K562 (cell line): ENCODE results near the gene AVPR1A. TPM values are rescaled to one million over a fixed set of nuclear protein-coding genes. Genes with fewer than 3 reads are reported as not detected.
A peak's percentile ranks its signal among the peaks of the same experiment; 100 is the strongest.

Experiments
- ATAC-seq: fragments of 200-7000 bp; cut with Tn5 transposase; 3 replicates; pipeline ENCODE4 v1.9.1; 2020; ENCODE audit warnings: moderate library complexity
- BruUV-seq: library from RNA; stranded (reverse); fragments of 400-500 nt; replicated peaks from 2 replicates; lab custom pipeline; 2021; lab: Mats Ljungman, UMichigan
- CTCF ChIA-PET: fragments of 300-600 bp; formaldehyde crosslinking; extraction: SDS; loops from one replicate; lab custom pipeline; 2021; ENCODE audit warnings: low intra/inter-chr PET ratio; lab: Yijun Ruan, JAX
- POLR2A ChIA-PET: fragments of 300-600, 350-650 bp; sonication (Branson Sonifier 250); formaldehyde crosslinking; extraction: SDS; loops from one replicate; lab custom pipeline; 2021; ENCODE audit warnings: antibody characterized with exemption, inconsistent platforms; lab: Yijun Ruan, JAX
- DNase-seq, 4 experiments: peaks; one replicate each; pipeline versions ENCODE4 v3.0.0 to v3.0.0-alpha.2; 2011 to 2018; ENCODE audit warnings: low spot score in 3 of 4, mixed read lengths in 3 of 4; ENCODE audit errors: extremely low read depth in 1 of 4
- FAIRE-seq: peaks from 2 replicates; lab custom pipeline; 2011; peaks lifted over from hg19 to GRCh38; lab: Jason Lieb, UNC
- H2AFZ ChIP-seq: 2 replicates; pipeline ENCODE4 v1.6.0; 2011; ENCODE audit warnings: low read depth, low read length, control low read depth, inconsistent platforms
- H3K27ac ChIP-seq: fragments of 200-600 bp; 3 replicates; pipeline ENCODE4 v1.8.0; 2011; ENCODE audit warnings: low read depth, mild to moderate bottlenecking, control low read depth, inconsistent platforms, low read length, moderate library complexity, mixed read lengths; ENCODE audit errors: extremely low read depth
- H3K27me3 ChIP-seq, 2 experiments: fragments of 300-600 bp in 1 of 2; 2 replicates in 1 of 2; 3 replicates in 1 of 2; pipeline versions ENCODE4 v1.6.0 to v1.8.0; 2011; ENCODE audit warnings: inconsistent platforms in 2 of 2, low read length in 2 of 2, mild to moderate bottlenecking in 1 of 2, mixed read lengths in 1 of 2, moderate library complexity in 1 of 2; ENCODE audit not compliant: control insufficient read depth in 2 of 2, insufficient read depth in 2 of 2
- H3K36me3 ChIP-seq: fragments of 300-600 bp; 3 replicates; pipeline ENCODE4 v1.8.0; 2011; ENCODE audit warnings: mild to moderate bottlenecking, low read length, inconsistent platforms; ENCODE audit not compliant: control insufficient read depth, insufficient read depth
- H3K4me1 ChIP-seq, 2 experiments: fragments of 200-600 bp in 1 of 2; replicated peaks in 1 of 2; 2 replicates in 1 of 2; 3 replicates in 1 of 2; pipeline versions ENCODE4 v1.5.1 to v1.8.0; 2011; ENCODE audit warnings: inconsistent platforms in 2 of 2, low read length in 2 of 2, mild to moderate bottlenecking in 1 of 2, mixed read lengths in 1 of 2, moderate library complexity in 1 of 2; ENCODE audit not compliant: control insufficient read depth in 2 of 2, insufficient read depth in 2 of 2
- H3K4me2 ChIP-seq: 2 replicates; pipeline ENCODE4 v1.6.1; 2011; ENCODE audit warnings: low read length, control low read depth, inconsistent platforms, mixed read lengths; ENCODE audit not compliant: insufficient read depth
- H3K4me3 ChIP-seq: fragments of 200-600 bp; sonication (generic), shearing (Covaris generic); 2 replicates; pipeline ENCODE4 v1.5.1; 2016; ENCODE audit warnings: control low read depth, inconsistent platforms
- H3K79me2 ChIP-seq: fragments of 200-600 bp; 3 replicates; pipeline ENCODE4 v1.8.0; 2011; ENCODE audit warnings: low read length, inconsistent platforms; ENCODE audit not compliant: control insufficient read depth, insufficient read depth
- H3K9ac ChIP-seq, 2 experiments: 2 replicates each; pipeline versions ENCODE4 v1.6.0 to v1.6.1; 2011; ENCODE audit warnings: low read depth in 2 of 2, low read length in 2 of 2, control low read depth in 1 of 2, inconsistent platforms in 1 of 2, mild to moderate bottlenecking in 1 of 2, mixed read lengths in 1 of 2; ENCODE audit not compliant: insufficient read depth in 1 of 2
- H3K9me1 ChIP-seq: one replicate; pipeline ENCODE4 v1.6.0; 2011; ENCODE audit warnings: inconsistent platforms, mild to moderate bottlenecking, low read length, moderate library complexity; ENCODE audit not compliant: control insufficient read depth, insufficient read depth
- H3K9me3 ChIP-seq: replicated peaks from 2 replicates; pipeline ENCODE4 v1.5.1; 2011; ENCODE audit warnings: low read depth, low read length, inconsistent platforms; ENCODE audit not compliant: control insufficient read depth, insufficient read depth
- H4K20me1 ChIP-seq: replicated peaks from 2 replicates; pipeline ENCODE4 v1.6.1; 2011; ENCODE audit warnings: low read length, inconsistent platforms, mixed read lengths; ENCODE audit not compliant: control insufficient read depth, insufficient read depth
- CTCF ChIP-seq, 3 experiments: IDR thresholded peaks in 2 of 3; conservative IDR thresholded peaks in 1 of 3; 2 replicates each; pipeline ENCODE4 v1.5.1; 2011 to 2012; ENCODE audit warnings: low read length in 3 of 3, mild to moderate bottlenecking in 3 of 3, control low read depth in 2 of 3, improper control_type of control experiment in 1 of 3, inconsistent platforms in 1 of 3, low read depth in 1 of 3, mixed read lengths in 1 of 3, moderate library complexity in 1 of 3; ENCODE audit not compliant: insufficient read depth in 2 of 3
- POLR2H ChIP-seq: IDR thresholded peaks from 2 replicates; pipeline ENCODE4 v1.6.1; 2016; ENCODE audit warnings: missing genetic modification characterization, low read depth, mild to moderate bottlenecking, control low read depth, missing compliant biosample characterization, moderate library complexity
- RAD21 ChIP-seq, 2 experiments: fragments of 250-450 bp in 1 of 2; fragments of 450-650 bp in 1 of 2; sonication (Bioruptor Pico) in 1 of 2; formaldehyde crosslinking in 1 of 2; IDR thresholded peaks in 1 of 2; conservative IDR thresholded peaks in 1 of 2; 2 replicates each; pipeline versions ENCODE4 v1.4.0 to v1.8.0; 2020 to 2022; ENCODE audit warnings: mild to moderate bottlenecking in 2 of 2, moderate library complexity in 1 of 2
- WGBS: fragments of 100-300 bp; shearing (Covaris generic); methylation state at CpG from one replicate; pipeline ENCODE4 v1.1.6; 2016; ENCODE audit warnings: low coverage, mixed read lengths; ENCODE audit not compliant: insufficient coverage; ENCODE audit errors: missing lambda C conversion rate; 5-methylcytosine and 5-hydroxymethylcytosine counted together
- in situ Hi-C: fragments of 300-500 bp; cut with MboI; formaldehyde crosslinking; loops from 4 replicates; pipeline ENCODE4 v1.15.0; 2018; ENCODE audit warnings: inconsistent platforms, mixed read lengths
- intact Hi-C: fragments of 100-400 bp; cut with micrococcal nuclease; formaldehyde crosslinking; loops from 2 replicates; pipeline ENCODE4 v1.14.2; 2022
- polyA plus RNA-seq, 8 experiments: library from polyadenylated mRNA; depleted of rRNA in 4 of 8; stranded (reverse) in 5 of 8; unstranded in 3 of 8; fragments of >200 nt; fragmentation: Nextera tagmentation in 2 of 8; fragmentation: Illumina TruSeq in 1 of 8; extraction: Ambion mirVana in 2 of 8; extraction: Trizol in 1 of 8; gene quantifications; 2 replicates each; pipeline versions ENCODE4 v1.2.1 to v1.2.3, GENCODE V29; 2011 to 2014; ENCODE audit warnings: inconsistent platforms in 1 of 8, missing spikeins in 1 of 8
- total RNA-seq, 7 experiments: library from RNA; depleted of rRNA in 6 of 7; stranded (reverse); fragments of >200 nt in 6 of 7; fragmentation: Illumina TruSeq in 2 of 7; extraction: Trizol in 2 of 7; gene quantifications; 2 replicates each; pipeline versions ENCODE4 v1.2.1 to v1.2.3, GENCODE V29; 2011 to 2021; ENCODE audit warnings: low replicate concordance in 1 of 7

Gene AVPR1A
- total and polyA plus RNA-seq, 9 of the 15 experiments (the other 6 are each of a cell fraction or from before 2014, with no cell fraction given): under 0.01 to 0.04 (median 0.03) TPM; not detected in 3

GRCh38 chr12:63098851-63099250 is 52.1 kb downstream of the AVPR1A start:
- ChIA-PET CTCF (no interaction called here), POLR2A (no interaction called here)
- in situ Hi-C loops: no loop called here

More at GRCh38 chr12:63098851-63099250, 52.1 kb downstream of the AVPR1A start:
- no peaks in the 10 kb centered on the region for H3K27me3 ChIP-seq
- H4K20me1 ChIP-seq: no peaks in the 10 kb centered on the region
- DNase-seq: peak in 3 of 4 experiments; percentile 9 to 31 (median 23)
- H3K4me2 ChIP-seq: no peak overlapping the region
- H3K9me3 ChIP-seq: no peaks in the 10 kb centered on the region
- no peaks in the 10 kb centered on the region for H3K36me3 ChIP-seq
- TF ChIP-seq CTCF (IDR thresholded peaks at IDR 0.05 in 2 of 3, conservative IDR thresholded peaks at IDR 0.05 in 1 of 3; ENCODE audit: insufficient read depth in 2 of 3, low read depth in 1 of 3, low read length in 3 of 3): peak in 2 of 3 experiments; percentile 54 to 55; a peak in 4 of 6 replicates
- TF ChIP-seq RAD21 (CRISPR knock-in tag; conservative IDR thresholded peaks at IDR 0.05 in 1 of 2, IDR thresholded peaks at IDR 0.05 in 1 of 2): peak; percentile 42 to 61
- TF ChIP-seq POLR2H: no peak
- no TSS peak for BruUV-seq
- H3K4me1 ChIP-seq: no peaks in the 10 kb centered on the region
- H3K27ac ChIP-seq: no peak overlapping the region
- H3K4me3 ChIP-seq: no peak overlapping the region
- no peaks in the 10 kb centered on the region for H3K9me1 ChIP-seq
- 7% methylated on average over 2 of the region's 2 CpGs for WGBS
- FAIRE-seq: peak; percentile 37
- no peak overlapping the region for H3K9ac ChIP-seq
- no peak overlapping the region for H2AFZ ChIP-seq
- intact Hi-C loops: no loop called here
- no peaks in the 10 kb centered on the region for H3K79me2 ChIP-seq
- peak; percentile 64; the same call in 1 of the 3 replicates for ATAC-seq
